Measurements from ENCODE around the gene AKT1.

AKT1 gene

DNA sequence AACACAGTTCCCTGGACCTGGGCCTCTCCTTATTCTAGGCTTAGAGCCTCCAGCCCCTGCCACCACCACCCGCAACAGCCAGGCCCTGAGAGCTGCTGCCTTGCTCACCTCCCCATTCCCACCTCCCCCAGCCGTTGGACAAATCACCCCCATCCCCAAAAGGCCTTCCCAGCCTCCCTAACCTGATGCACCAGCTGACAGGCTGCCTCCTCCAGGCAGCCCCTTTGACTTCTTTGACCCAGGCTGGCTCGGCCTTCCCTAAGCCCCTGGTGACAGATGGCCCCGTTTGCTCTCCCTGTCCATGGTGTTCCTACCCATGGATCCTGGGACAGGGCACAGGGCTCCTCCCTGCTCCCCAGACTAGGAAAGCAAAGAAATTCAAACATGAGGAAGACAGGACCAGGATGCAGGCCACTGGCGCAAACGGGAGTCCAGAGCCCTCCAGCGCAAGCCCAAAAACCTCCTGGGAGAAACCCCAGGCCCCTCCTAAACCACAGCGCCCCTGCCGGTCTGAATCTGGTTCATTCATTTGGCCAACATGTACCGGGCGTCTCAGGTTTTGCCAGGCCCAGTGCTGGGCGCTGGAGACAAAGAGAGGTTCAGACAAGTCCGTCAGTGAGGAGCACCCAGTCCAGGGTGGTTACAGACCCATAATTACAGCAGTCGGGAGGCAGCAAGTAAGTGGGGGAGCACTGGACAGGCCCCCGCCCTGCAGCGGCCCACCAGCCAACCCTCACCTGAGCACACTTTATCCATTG is 2.4 kb downstream of the AKT1 start:
- TF ChIP-seq, protein P1, sequence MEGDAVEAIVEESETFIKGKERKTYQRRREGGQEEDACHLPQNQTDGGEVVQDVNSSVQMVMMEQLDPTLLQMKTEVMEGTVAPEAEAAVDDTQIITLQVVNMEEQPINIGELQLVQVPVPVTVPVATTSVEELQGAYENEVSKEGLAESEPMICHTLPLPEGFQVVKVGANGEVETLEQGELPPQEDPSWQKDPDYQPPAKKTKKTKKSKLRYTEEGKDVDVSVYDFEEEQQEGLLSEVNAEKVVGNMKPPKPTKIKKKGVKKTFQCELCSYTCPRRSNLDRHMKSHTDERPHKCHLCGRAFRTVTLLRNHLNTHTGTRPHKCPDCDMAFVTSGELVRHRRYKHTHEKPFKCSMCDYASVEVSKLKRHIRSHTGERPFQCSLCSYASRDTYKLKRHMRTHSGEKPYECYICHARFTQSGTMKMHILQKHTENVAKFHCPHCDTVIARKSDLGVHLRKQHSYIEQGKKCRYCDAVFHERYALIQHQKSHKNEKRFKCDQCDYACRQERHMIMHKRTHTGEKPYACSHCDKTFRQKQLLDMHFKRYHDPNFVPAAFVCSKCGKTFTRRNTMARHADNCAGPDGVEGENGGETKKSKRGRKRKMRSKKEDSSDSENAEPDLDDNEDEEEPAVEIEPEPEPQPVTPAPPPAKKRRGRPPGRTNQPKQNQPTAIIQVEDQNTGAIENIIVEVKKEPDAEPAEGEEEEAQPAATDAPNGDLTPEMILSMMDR (IDR thresholded peaks at IDR 0.05; ENCODE audit: borderline replicate concordance, control extremely low read depth, extremely low read depth, insufficient read depth, missing control alignments), result no peak
- no peak for DNase-seq (ENCODE audit: low spot score)

DNA sequence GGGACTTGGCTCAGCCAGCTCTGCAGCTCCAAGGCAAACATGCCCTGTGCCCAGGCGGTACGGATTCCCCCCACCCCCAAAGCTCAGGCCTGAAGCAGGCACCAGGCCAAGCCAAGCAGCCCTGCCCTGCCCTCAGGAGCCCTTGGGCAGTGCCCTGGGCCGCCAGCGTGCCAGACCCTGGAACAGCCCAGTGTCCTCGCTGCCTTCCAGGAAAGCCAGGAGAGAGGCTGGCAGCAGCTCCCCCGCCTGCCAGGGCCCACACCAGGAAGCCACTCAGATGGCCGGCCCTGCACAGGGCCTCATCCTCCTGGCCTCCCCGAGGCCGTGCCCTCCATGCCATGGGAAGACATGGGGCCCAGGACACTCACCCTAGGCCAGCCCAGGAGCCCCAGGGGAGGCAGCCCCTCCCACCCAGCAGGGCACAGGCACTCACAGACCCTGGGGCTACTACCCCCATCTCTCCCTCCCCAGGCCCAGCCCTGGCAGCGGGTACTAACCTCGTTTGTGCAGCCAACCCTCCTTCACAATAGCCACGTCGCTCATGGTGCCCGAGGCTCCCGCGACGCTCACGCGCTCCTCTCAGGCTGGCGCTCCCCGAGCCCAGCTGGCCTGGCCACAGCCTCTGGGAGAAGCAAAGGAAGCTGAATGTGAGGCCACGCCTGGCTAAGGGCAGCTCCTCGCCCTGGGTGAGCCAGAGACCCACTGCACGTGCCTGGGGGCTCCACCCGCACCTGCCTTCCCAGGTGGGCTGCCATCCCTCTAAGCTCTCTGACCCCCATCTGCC is 3.3 kb downstream of the AKT1 start:
- TF ChIP-seq, protein P1 (IDR thresholded peaks at IDR 0.05; ENCODE audit: borderline replicate concordance, control extremely low read depth, extremely low read depth, insufficient read depth, missing control alignments), result no peak
- in situ Hi-C loops (cut with MboI; ENCODE audit: low sequenced_read_pairs, unreplicated experiment), result no loop called here
- no peak for DNase-seq (ENCODE audit: low spot score)

More for the DNA sequence above, 2.4 kb downstream of the AKT1 start:
- in situ Hi-C loops (cut with MboI; ENCODE audit: low sequenced_read_pairs, unreplicated experiment), result no loop called here

DNA sequence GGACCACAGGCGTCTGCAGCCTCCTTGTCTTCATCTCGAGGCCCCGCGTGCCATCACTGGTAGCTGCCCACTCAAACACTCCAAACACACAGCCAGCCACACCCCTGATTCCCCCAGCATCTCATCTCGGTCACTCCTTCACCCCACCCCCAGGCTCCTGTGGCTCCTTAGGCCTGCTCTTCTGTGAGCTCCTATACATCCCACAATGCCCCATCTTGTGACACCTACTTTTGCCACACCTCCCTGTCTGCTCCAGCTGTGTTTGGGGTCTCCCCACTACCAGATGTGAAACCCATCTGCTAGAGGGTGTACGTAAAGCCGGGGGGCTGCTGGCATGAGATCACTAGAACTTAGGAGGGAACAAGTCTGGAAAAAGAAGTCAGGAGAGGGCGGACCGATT is 4.1 kb downstream of the AKT1 start:
- TF ChIP-seq, protein P1 (IDR thresholded peaks at IDR 0.05; ENCODE audit: borderline replicate concordance, control extremely low read depth, extremely low read depth, insufficient read depth, missing control alignments), result no peak
- in situ Hi-C loops (cut with MboI; ENCODE audit: low sequenced_read_pairs, unreplicated experiment), result no loop called here
- DNase-seq (ENCODE audit: low spot score), result no peak

DNA sequence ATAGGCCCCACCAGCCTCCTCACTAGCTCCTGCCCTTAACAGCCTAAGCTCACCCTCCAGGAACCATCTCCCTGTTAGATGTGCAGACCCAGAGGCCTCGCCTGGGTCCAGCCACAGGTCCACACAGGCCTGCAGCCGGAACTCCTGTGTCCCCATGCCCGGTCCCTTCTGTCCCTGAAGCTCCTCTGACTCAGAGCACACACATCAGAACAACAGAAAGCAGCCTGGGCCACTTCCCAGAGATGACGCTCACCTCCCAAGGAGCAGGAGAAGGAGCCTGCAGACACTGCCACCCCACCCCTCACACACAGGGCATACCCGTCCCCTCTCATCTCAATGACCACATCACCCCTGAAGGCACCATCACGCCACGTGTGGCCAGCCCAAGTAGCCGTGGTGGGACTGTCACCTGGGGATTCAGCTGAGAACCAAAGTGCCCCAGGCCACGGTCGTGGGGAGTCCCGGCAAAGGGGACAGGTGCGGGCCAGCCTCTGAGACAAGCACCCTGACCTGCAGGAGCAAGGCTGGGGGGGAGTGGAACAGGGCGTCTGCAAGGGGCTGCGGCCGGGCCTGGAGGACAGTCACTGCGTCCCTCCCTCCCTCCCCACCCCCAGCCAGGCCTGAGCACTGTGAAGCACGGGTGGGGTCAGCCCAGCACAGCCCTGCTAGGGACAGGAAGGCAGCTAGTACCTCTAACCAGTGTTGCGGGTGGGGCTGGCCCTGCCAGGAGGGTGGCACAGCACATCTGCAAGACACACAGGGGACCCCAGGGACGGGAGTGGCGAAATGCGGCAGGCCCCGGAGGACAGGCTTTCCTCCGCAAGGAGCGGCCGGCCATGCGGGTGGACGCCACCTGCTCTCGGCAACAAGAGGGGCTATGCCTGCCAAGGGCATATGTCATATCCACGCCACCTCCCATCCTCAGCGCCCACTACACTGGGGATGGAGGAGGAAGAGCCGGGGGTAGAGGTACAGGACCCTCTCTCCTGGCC is 5.5 kb downstream of the AKT1 start:
- in situ Hi-C loops (cut with MboI; ENCODE audit: low sequenced_read_pairs, unreplicated experiment), result no loop called here
- TF ChIP-seq, protein P1 (IDR thresholded peaks at IDR 0.05; ENCODE audit: borderline replicate concordance, control extremely low read depth, extremely low read depth, insufficient read depth, missing control alignments), result no peak

DNA sequence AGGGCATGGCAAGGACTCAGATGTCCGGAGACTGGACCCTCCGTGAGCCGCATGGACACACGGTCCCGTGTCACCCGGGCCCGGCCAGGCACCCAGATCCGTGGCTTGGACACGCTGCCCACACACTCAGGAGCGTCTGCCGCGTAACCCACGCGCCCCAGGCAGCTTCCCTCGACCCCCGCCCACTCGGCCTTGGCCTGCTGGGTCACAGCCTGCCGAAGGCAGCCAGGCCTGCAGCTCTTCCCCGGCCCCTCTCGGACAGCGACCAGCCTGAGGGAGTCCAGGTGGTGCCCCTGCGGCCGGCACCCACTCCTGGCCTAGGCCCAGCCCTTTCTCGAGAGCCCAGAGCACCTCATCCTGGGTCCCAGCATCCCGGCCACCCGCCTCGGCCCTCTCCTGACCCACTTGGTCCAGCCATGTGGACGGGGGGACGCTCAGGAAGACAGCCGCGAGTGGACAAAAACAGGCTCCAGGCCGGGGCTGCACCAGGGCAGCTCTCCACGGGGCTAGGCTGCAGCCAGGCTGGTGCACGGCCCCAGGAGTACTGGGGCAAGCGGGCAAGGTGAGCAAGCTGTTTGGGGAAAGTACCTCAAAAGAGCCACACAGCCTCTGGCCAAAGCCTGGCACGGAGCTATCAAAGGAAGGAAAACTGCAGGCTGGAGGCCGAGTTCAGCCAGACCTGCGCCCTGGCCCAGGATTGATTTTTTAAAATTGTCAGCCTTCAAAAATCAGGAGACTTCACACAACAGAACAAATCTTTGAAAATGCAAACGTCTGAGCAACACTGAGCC is 6.5 kb downstream of the AKT1 start:
- TF ChIP-seq, protein P1 (IDR thresholded peaks at IDR 0.05; ENCODE audit: borderline replicate concordance, control extremely low read depth, extremely low read depth, insufficient read depth, missing control alignments), result no peak
- DNase-seq (ENCODE audit: low spot score), result no peak
- in situ Hi-C loops (cut with MboI; ENCODE audit: low sequenced_read_pairs, unreplicated experiment), result no loop called here

More for the DNA sequence above, 5.5 kb downstream of the AKT1 start:
- DNase-seq (ENCODE audit: low spot score), result no peak
